ENCODE measurements around the gene COX7A1.
A peak's percentile ranks its signal among the peaks of the same experiment; 100 is the strongest.
"Not testable (repeated sequence)": the region's sequence is repeated elsewhere in the genome, so short reads cannot be mapped to it uniquely, and the experiment has no call there.

Gene COX7A1

GRCh38 chr19:36141039-36141927, 11.0 kb downstream of the COX7A1 start:
- peak; percentile 97 for DNase-seq

GRCh38 chr19:36140304-36141038, 11.8 kb downstream of the COX7A1 start:
- DNase-seq, result peak; percentile 79

GRCh38 chr19:36139473-36140303, 12.6 kb downstream of the COX7A1 start, which contains the start of gene CAPNS1:
CAPNS1 (plus strand) TSS chr19:36140066; CDS start chr19:36141012, 946 bp downstream.
- peak; percentile 98 for DNase-seq

- no peak for DNase-seq
These were observed 13.2 kb downstream of the COX7A1 start for GRCh38 chr19:36139120-36139472.

GRCh38 chr19:36136964-36137686, 15.1 kb downstream of the COX7A1 start:
- DNase-seq, result no peak

GRCh38 chr19:36134867-36135266, 17.4 kb downstream of the COX7A1 start:
- DNase-seq, result not testable (repeated sequence)

GRCh38 chr19:36131221-36131620, 21.0 kb downstream of the COX7A1 start:
- not testable (repeated sequence) for DNase-seq

- DNase-seq, result no peak
These were observed 23.9 kb downstream of the COX7A1 start for GRCh38 chr19:36128392-36128736.

GRCh38 chr19:36125557-36125956, 26.7 kb downstream of the COX7A1 start:
- DNase-seq, result no peak

GRCh38 chr19:36121486-36122124, 30.6 kb downstream of the COX7A1 start:
- no peak for DNase-seq

GRCh38 chr19:36120984-36121358, 31.3 kb downstream of the COX7A1 start:
- DNase-seq, result no peak

- DNase-seq, result no peak
These were observed 31.9 kb downstream of the COX7A1 start for GRCh38 chr19:36120092-36120983.

GRCh38 chr19:36116344-36116637, 36.0 kb downstream of the COX7A1 start:
- no peak for DNase-seq

- peak; percentile 93 for DNase-seq
These were observed 36.5 kb downstream of the COX7A1 start, which contains the start of gene TBCB for GRCh38 chr19:36115453-36116343. TBCB (plus strand) TSS chr19:36115468; CDS start chr19:36115561, 93 bp downstream.

- peak; percentile 99 for DNase-seq
These were observed 37.4 kb downstream of the COX7A1 start, which contains the start of gene POLR2I for GRCh38 chr19:36114721-36115452. POLR2I (minus strand) TSS chr19:36114875; CDS start chr19:36114856, 19 bp downstream.

- DNase-seq, result peak; percentile 66
These were observed 38.1 kb downstream of the COX7A1 start for GRCh38 chr19:36113894-36114720.

- no peak for DNase-seq
These were observed 38.8 kb downstream of the COX7A1 start for GRCh38 chr19:36113425-36113824.

GRCh38 chr19:36112678-36113077, 39.6 kb downstream of the COX7A1 start:
- no peak for DNase-seq
